ENCODE data around the gene MEGF9. TPM values are rescaled to one million over a fixed set of nuclear protein-coding genes. Genes with fewer than 3 reads are reported as not detected.

The MEGF9 gene
- total and polyA plus RNA-seq, 8 donors, result 1.7 to 11.0 (median 5.0) TPM

GRCh38 chr9:120757026-120757913, 43.0 kb upstream of the MEGF9 start:
- 48% methylated on average over 6 of the region's 6 CpGs for WGBS, 2 donors
- intact Hi-C loops (cut with DNase I), result loop anchor here in 1 of 3 donors (10.0 kb wide), 1 partner anchor 178 kb away; no protein-coding TSS in a partner anchor
- no peaks in the 10 kb centered on the region for H3K27me3 ChIP-seq
- no peak for ATAC-seq
- FAIRE-seq, result no peak
- H3K9me3 ChIP-seq, result no peaks in the 10 kb centered on the region
- H3K36me3 ChIP-seq, result peaks cover 0 to 3% (median 0%) of the 10 kb centered on the region in 3 donors
- H3K4me3 ChIP-seq, result no peak overlapping the region
- no peak overlapping the region for H3K27ac ChIP-seq
- TF ChIP-seq CTCF (IDR thresholded peaks at IDR 0.05), result no peak
- H3K4me1 ChIP-seq, result no peaks in the 10 kb centered on the region
- no peak for DNase-seq

GRCh38 chr9:120756531-120756930, 42.3 kb upstream of the MEGF9 start:
- Histone ChIP-seq H3K4me3 (no peak overlapping the region), H3K36me3 (peaks cover 0 to 3% (median 0%) of the 10 kb centered on the region in 3 donors), H3K4me1 (no peaks in the 10 kb centered on the region), H3K27me3 (no peaks in the 10 kb centered on the region), H3K9me3 (no peaks in the 10 kb centered on the region), H3K27ac (no peak overlapping the region)
- no peak for DNase-seq
- no peak for ATAC-seq
- 3 to 5% methylated on average over 1 of the region's 1 CpG for WGBS, 2 donors
- FAIRE-seq, result no peak
- intact Hi-C loops (cut with DNase I), result loop anchor here in 1 of 3 donors (10.0 kb wide), 1 partner anchor 178 kb away; no protein-coding TSS in a partner anchor
- no peak for TF ChIP-seq CTCF (IDR thresholded peaks at IDR 0.05)

- WGBS, 2 donors, result 8 to 9% methylated on average over 6 of the region's 6 CpGs
Measured at GRCh38 chr9:120755810-120756434, 41.7 kb upstream of the MEGF9 start.

GRCh38 chr9:120755044-120755443, 40.8 kb upstream of the MEGF9 start:
- FAIRE-seq (no peak), DNase-seq (no peak), ATAC-seq (no peak)
- Histone ChIP-seq H3K4me3 (no peak overlapping the region), H3K27me3 (no peaks in the 10 kb centered on the region), H3K4me1 (no peaks in the 10 kb centered on the region), H3K27ac (no peak overlapping the region), H3K36me3 (no peaks in the 10 kb centered on the region), H3K9me3 (no peaks in the 10 kb centered on the region)
- intact Hi-C loops (cut with DNase I), result loop anchor here in 1 of 3 donors (10.0 kb wide), 1 partner anchor 180 kb away; no protein-coding TSS in a partner anchor
- 94 to 95% methylated on average over 2 of the region's 2 CpGs for WGBS, 2 donors
- TF ChIP-seq CTCF (IDR thresholded peaks at IDR 0.05), result no peak

More at GRCh38 chr9:120755810-120756434, 41.7 kb upstream of the MEGF9 start:
- peak; percentile 71 to 96 (median 88) for ATAC-seq
- TF ChIP-seq CTCF (IDR thresholded peaks at IDR 0.05), result peak; percentile 76 to 93 (median 88)
- intact Hi-C loops (cut with DNase I), result loop anchor here in 1 of 3 donors (10.0 kb wide), 1 partner anchor 179 kb away; no protein-coding TSS in a partner anchor
- peak in 3 of 6 donors; percentile 32 to 72 (median 42) for DNase-seq
- Histone ChIP-seq H3K36me3 (peaks cover 0 to 2% (median 0%) of the 10 kb centered on the region in 3 donors), H3K9me3 (no peaks in the 10 kb centered on the region), H3K4me1 (no peaks in the 10 kb centered on the region), H3K27me3 (no peaks in the 10 kb centered on the region), H3K27ac (no peak overlapping the region), H3K4me3 (no peak overlapping the region)
- FAIRE-seq, result no peak

Measured in pancreas (tissue), 10 donors.